K562 (cell line): ENCODE results near the gene FSCN2. TPM values are rescaled to one million over a fixed set of nuclear protein-coding genes. Genes with fewer than 3 reads are reported as not detected.
A peak's percentile ranks its signal among the peaks of the same experiment; 100 is the strongest.

ENCODE experiments used
- SIN3A ChIP-seq, 2 experiments: fragments of 150-350 bp in 1 of 2; IDR thresholded peaks; 2 replicates each; pipeline ENCODE4 v1.6.1; 2011 to 2016; ENCODE audit warnings: borderline replicate concordance in 2 of 2, low read depth in 2 of 2, low read length in 2 of 2, mild to moderate bottlenecking in 2 of 2, moderate library complexity in 2 of 2; ENCODE audit not compliant: control insufficient read depth in 1 of 2
- U2AF1 ChIP-seq: fragments of 200-400 bp; formaldehyde crosslinking; optimal IDR thresholded peaks from 2 replicates; pipeline ENCODE3; 2017; ENCODE audit warnings: mild to moderate bottlenecking, low read depth, low read length, moderate library complexity
- ZBTB7A ChIP-seq: IDR thresholded peaks from 2 replicates; pipeline ENCODE4 v1.6.1; 2011; ENCODE audit warnings: low read depth, mild to moderate bottlenecking, low read length, moderate library complexity, borderline replicate concordance; ENCODE audit not compliant: control insufficient read depth
- polyA plus RNA-seq, 8 experiments: library from polyadenylated mRNA; depleted of rRNA in 4 of 8; stranded (reverse) in 5 of 8; unstranded in 3 of 8; fragments of >200 nt; fragmentation: Nextera tagmentation in 2 of 8; fragmentation: Illumina TruSeq in 1 of 8; extraction: Ambion mirVana in 2 of 8; extraction: Trizol in 1 of 8; gene quantifications; 2 replicates each; pipeline versions ENCODE4 v1.2.1 to v1.2.3, GENCODE V29; 2011 to 2014; ENCODE audit warnings: inconsistent platforms in 1 of 8, missing spikeins in 1 of 8
- total RNA-seq, 7 experiments: library from RNA; depleted of rRNA in 6 of 7; stranded (reverse); fragments of >200 nt in 6 of 7; fragmentation: Illumina TruSeq in 2 of 7; extraction: Trizol in 2 of 7; gene quantifications; 2 replicates each; pipeline versions ENCODE4 v1.2.1 to v1.2.3, GENCODE V29; 2011 to 2021; ENCODE audit warnings: low replicate concordance in 1 of 7
- TF ChIP-seq, protein P1 (sequence below): fragments of 200-600 bp; sonication (generic); IDR thresholded peaks from one replicate; pipeline ENCODE4 v1.6.1; 2012; ENCODE audit warnings: mild to moderate bottlenecking, low read depth, low read length, inconsistent platforms
- TF ChIP-seq, protein P2 (sequence below): fragments of 200-400 bp; formaldehyde crosslinking; IDR thresholded peaks from 2 replicates; pipeline ENCODE4 v1.6.1; 2017; ENCODE audit warnings: mild to moderate bottlenecking, low read depth, low read length, moderate library complexity
- TF ChIP-seq, protein P3 (sequence below): sonication (generic); formaldehyde crosslinking; IDR thresholded peaks from 2 replicates; pipeline ENCODE4 v1.8.0; 2022; ENCODE audit warnings: mild to moderate bottlenecking, low read depth, missing genetic modification reagents

Gene FSCN2
- total and polyA plus RNA-seq, 9 of the 15 experiments (the other 6 are each of a cell fraction or from before 2014, with no cell fraction given) = 0.08 TPM; not detected in 8

DNA sequence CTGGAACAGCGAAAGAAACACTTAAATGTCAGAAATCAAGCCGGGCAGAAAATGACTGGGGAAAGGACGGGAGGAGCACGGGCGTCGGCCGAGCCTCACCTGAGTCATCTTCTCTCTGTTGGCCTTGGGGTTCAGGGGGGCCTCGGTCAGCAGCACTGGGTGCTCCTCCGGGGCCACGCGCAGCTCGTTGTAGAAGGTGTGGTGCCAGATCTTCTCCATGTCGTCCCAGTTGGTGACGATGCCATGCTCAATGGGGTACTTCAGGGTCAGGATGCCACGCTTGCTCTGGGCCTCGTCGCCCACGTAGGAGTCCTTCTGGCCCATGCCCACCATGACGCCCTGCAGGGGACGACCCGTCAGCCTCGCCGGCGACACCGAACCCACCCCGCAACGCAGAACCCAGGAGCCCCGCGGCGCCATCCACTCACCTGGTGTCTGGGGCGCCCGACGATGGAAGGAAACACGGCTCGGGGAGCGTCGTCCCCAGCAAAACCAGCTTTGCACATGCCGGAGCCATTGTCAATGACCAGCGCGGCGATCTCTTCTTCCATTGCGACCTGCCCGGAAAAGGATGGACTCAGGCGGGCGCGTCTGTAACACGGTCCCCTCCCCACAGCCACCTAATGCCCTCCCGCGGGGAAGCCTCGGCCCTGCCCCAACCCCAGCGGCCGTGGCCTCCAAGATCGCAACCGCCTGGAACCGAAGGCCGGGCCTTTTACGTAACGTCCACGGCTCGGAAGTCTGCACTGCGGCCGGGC, 16.2 kb upstream of the FSCN2 start (continued):
- TF ChIP-seq, protein P1, sequence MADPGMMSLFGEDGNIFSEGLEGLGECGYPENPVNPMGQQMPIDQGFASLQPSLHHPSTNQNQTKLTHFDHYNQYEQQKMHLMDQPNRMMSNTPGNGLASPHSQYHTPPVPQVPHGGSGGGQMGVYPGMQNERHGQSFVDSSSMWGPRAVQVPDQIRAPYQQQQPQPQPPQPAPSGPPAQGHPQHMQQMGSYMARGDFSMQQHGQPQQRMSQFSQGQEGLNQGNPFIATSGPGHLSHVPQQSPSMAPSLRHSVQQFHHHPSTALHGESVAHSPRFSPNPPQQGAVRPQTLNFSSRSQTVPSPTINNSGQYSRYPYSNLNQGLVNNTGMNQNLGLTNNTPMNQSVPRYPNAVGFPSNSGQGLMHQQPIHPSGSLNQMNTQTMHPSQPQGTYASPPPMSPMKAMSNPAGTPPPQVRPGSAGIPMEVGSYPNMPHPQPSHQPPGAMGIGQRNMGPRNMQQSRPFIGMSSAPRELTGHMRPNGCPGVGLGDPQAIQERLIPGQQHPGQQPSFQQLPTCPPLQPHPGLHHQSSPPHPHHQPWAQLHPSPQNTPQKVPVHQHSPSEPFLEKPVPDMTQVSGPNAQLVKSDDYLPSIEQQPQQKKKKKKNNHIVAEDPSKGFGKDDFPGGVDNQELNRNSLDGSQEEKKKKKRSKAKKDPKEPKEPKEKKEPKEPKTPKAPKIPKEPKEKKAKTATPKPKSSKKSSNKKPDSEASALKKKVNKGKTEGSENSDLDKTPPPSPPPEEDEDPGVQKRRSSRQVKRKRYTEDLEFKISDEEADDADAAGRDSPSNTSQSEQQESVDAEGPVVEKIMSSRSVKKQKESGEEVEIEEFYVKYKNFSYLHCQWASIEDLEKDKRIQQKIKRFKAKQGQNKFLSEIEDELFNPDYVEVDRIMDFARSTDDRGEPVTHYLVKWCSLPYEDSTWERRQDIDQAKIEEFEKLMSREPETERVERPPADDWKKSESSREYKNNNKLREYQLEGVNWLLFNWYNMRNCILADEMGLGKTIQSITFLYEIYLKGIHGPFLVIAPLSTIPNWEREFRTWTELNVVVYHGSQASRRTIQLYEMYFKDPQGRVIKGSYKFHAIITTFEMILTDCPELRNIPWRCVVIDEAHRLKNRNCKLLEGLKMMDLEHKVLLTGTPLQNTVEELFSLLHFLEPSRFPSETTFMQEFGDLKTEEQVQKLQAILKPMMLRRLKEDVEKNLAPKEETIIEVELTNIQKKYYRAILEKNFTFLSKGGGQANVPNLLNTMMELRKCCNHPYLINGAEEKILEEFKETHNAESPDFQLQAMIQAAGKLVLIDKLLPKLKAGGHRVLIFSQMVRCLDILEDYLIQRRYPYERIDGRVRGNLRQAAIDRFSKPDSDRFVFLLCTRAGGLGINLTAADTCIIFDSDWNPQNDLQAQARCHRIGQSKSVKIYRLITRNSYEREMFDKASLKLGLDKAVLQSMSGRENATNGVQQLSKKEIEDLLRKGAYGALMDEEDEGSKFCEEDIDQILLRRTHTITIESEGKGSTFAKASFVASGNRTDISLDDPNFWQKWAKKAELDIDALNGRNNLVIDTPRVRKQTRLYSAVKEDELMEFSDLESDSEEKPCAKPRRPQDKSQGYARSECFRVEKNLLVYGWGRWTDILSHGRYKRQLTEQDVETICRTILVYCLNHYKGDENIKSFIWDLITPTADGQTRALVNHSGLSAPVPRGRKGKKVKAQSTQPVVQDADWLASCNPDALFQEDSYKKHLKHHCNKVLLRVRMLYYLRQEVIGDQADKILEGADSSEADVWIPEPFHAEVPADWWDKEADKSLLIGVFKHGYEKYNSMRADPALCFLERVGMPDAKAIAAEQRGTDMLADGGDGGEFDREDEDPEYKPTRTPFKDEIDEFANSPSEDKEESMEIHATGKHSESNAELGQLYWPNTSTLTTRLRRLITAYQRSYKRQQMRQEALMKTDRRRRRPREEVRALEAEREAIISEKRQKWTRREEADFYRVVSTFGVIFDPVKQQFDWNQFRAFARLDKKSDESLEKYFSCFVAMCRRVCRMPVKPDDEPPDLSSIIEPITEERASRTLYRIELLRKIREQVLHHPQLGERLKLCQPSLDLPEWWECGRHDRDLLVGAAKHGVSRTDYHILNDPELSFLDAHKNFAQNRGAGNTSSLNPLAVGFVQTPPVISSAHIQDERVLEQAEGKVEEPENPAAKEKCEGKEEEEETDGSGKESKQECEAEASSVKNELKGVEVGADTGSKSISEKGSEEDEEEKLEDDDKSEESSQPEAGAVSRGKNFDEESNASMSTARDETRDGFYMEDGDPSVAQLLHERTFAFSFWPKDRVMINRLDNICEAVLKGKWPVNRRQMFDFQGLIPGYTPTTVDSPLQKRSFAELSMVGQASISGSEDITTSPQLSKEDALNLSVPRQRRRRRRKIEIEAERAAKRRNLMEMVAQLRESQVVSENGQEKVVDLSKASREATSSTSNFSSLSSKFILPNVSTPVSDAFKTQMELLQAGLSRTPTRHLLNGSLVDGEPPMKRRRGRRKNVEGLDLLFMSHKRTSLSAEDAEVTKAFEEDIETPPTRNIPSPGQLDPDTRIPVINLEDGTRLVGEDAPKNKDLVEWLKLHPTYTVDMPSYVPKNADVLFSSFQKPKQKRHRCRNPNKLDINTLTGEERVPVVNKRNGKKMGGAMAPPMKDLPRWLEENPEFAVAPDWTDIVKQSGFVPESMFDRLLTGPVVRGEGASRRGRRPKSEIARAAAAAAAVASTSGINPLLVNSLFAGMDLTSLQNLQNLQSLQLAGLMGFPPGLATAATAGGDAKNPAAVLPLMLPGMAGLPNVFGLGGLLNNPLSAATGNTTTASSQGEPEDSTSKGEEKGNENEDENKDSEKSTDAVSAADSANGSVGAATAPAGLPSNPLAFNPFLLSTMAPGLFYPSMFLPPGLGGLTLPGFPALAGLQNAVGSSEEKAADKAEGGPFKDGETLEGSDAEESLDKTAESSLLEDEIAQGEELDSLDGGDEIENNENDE = peak; percentile 39
- TF ChIP-seq, protein P2, sequence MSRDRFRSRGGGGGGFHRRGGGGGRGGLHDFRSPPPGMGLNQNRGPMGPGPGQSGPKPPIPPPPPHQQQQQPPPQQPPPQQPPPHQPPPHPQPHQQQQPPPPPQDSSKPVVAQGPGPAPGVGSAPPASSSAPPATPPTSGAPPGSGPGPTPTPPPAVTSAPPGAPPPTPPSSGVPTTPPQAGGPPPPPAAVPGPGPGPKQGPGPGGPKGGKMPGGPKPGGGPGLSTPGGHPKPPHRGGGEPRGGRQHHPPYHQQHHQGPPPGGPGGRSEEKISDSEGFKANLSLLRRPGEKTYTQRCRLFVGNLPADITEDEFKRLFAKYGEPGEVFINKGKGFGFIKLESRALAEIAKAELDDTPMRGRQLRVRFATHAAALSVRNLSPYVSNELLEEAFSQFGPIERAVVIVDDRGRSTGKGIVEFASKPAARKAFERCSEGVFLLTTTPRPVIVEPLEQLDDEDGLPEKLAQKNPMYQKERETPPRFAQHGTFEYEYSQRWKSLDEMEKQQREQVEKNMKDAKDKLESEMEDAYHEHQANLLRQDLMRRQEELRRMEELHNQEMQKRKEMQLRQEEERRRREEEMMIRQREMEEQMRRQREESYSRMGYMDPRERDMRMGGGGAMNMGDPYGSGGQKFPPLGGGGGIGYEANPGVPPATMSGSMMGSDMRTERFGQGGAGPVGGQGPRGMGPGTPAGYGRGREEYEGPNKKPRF = no peak
- peak; percentile 11 to 61; a peak in 1 of 4 replicates for TF ChIP-seq SIN3A (IDR thresholded peaks at IDR 0.05; ENCODE audit: borderline replicate concordance in 2 of 2, control insufficient read depth in 1 of 2, low read depth in 2 of 2, low read length in 2 of 2)
- TF ChIP-seq, protein P3, sequence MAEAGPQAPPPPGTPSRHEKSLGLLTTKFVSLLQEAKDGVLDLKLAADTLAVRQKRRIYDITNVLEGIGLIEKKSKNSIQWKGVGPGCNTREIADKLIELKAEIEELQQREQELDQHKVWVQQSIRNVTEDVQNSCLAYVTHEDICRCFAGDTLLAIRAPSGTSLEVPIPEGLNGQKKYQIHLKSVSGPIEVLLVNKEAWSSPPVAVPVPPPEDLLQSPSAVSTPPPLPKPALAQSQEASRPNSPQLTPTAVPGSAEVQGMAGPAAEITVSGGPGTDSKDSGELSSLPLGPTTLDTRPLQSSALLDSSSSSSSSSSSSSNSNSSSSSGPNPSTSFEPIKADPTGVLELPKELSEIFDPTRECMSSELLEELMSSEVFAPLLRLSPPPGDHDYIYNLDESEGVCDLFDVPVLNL = peak; percentile 45; the same call in 1 of the 2 replicates
- TF ChIP-seq U2AF1 = peak; percentile 4
- no peak for TF ChIP-seq ZBTB7A
